PC-3 (cell line): ENCODE data around the gene CHN1. TPM values are rescaled to one million over a fixed set of nuclear protein-coding genes. Genes with fewer than 3 reads are reported as not detected.

Experiments
- ATAC-seq: fragments of 200-7000 bp; cut with Tn5 transposase; 2 replicates; pipeline ENCODE4 v1.9.1; 2020; ENCODE audit warnings: mild to moderate bottlenecking, moderate library complexity
- BruUV-seq: library from RNA; stranded (reverse); fragments of 400-500 nt; replicated peaks from 2 replicates; lab custom pipeline; 2021; lab: Mats Ljungman, UMichigan
- CTCF ChIA-PET: fragments of 300-600 bp; sonication (Branson Sonifier 250); formaldehyde crosslinking; loops from one replicate; lab custom pipeline; 2022; ENCODE audit warnings: antibody characterized with exemption; lab: Charles Lee
- POLR2A ChIA-PET: fragments of 300-600 bp; sonication (Branson Sonifier 250); formaldehyde crosslinking; loops from one replicate; lab custom pipeline; 2022; ENCODE audit warnings: antibody characterized with exemption; ENCODE audit not compliant: unreplicated experiment; lab: Charles Lee
- DNase-seq: peaks from one replicate; pipeline ENCODE4 v3.0.0-alpha.2; 2015
- H2AFZ ChIP-seq: fragments of 300-600 bp; sonication (generic); 2 replicates; pipeline ENCODE4 v1.6.0; 2016; ENCODE audit warnings: antibody characterized with exemption, low read length
- H3F3A ChIP-seq: fragments of 300-600 bp; sonication (generic); one replicate; pipeline ENCODE4 v1.6.0; 2017; ENCODE audit warnings: antibody characterized with exemption, low read length, control low read depth, mild to moderate bottlenecking; ENCODE audit not compliant: unreplicated experiment
- H3K27ac ChIP-seq: fragments of 300-600 bp; sonication (generic); 2 replicates; pipeline ENCODE4 v1.5.1; 2016; ENCODE audit warnings: mild to moderate bottlenecking, low read length
- H3K27me3 ChIP-seq: fragments of 300-600 bp; sonication (generic); 2 replicates; pipeline ENCODE4 v1.6.1; 2016; ENCODE audit warnings: low read length, mixed read lengths
- H3K36me3 ChIP-seq: fragments of 300-600 bp; sonication (generic); 2 replicates; pipeline ENCODE4 v1.6.1; 2016; ENCODE audit warnings: low read depth, mixed run types, low read length, mixed read lengths
- H3K4me1 ChIP-seq: fragments of 300-600 bp; sonication (generic); 2 replicates; pipeline ENCODE4 v1.5.1; 2016; ENCODE audit warnings: low read length; ENCODE audit not compliant: insufficient read depth
- H3K4me2 ChIP-seq: fragments of 300-600 bp; sonication (generic); 2 replicates; pipeline ENCODE4 v1.6.0; 2016; ENCODE audit warnings: low read length
- H3K4me3 ChIP-seq: fragments of 300-600 bp; sonication (generic); 2 replicates; pipeline ENCODE4 v1.5.1; 2016; ENCODE audit warnings: mild to moderate bottlenecking, low read length, mixed read lengths
- H3K79me2 ChIP-seq: fragments of 300-600 bp; sonication (generic); 2 replicates; pipeline ENCODE4 v1.6.1; 2017; ENCODE audit warnings: low read length, mixed read lengths
- H3K9ac ChIP-seq: fragments of 300-600 bp; sonication (generic); 2 replicates; pipeline ENCODE4 v1.6.0; 2016; ENCODE audit warnings: mild to moderate bottlenecking, low read length
- H3K9me2 ChIP-seq: fragments of 300-600 bp; sonication (generic); replicated peaks from 2 replicates; pipeline ENCODE4 v1.6.1; 2016; ENCODE audit warnings: mixed run types, low read length, mixed read lengths
- H3K9me3 ChIP-seq: fragments of 300-600 bp; sonication (generic); 2 replicates; pipeline ENCODE4 v1.6.1; 2016; ENCODE audit warnings: low read length, mixed read lengths
- H4K20me1 ChIP-seq: fragments of 300-600 bp; sonication (generic); 2 replicates; pipeline ENCODE4 v1.6.1; 2016; ENCODE audit warnings: low read length, mixed read lengths
- CTCF ChIP-seq: fragments of 300-600 bp; sonication (generic); conservative IDR thresholded peaks from 2 replicates; pipeline ENCODE4 v1.5.1; 2017; ENCODE audit warnings: antibody characterized with exemption, low read depth, mild to moderate bottlenecking, low read length
- EZH2 ChIP-seq: fragments of 300-600 bp; sonication (generic); IDR thresholded peaks from one replicate; pipeline ENCODE4 v1.6.1; 2017; ENCODE audit warnings: antibody characterized with exemption, mild to moderate bottlenecking, low read length; ENCODE audit not compliant: unreplicated experiment
- EZH2phosphoT487 ChIP-seq: fragments of 300-600 bp; sonication (generic); IDR thresholded peaks from 2 replicates; pipeline ENCODE4 v1.6.1; 2018; ENCODE audit warnings: mild to moderate bottlenecking, antibody characterized with exemption, low read length, borderline replicate concordance
- intact Hi-C: fragments of 100-400 bp; cut with micrococcal nuclease; formaldehyde crosslinking; loops from 2 replicates; pipeline ENCODE4 v1.9.0; 2023
- total RNA-seq: library from RNA; depleted of rRNA; stranded (reverse); fragments of >200 nt; gene quantifications from 2 replicates; pipeline ENCODE4 v1.2.3, GENCODE V29; 2014

The CHN1 gene
- total RNA-seq, 1 experiment from 2014 or later: 7.8 TPM

DNA sequence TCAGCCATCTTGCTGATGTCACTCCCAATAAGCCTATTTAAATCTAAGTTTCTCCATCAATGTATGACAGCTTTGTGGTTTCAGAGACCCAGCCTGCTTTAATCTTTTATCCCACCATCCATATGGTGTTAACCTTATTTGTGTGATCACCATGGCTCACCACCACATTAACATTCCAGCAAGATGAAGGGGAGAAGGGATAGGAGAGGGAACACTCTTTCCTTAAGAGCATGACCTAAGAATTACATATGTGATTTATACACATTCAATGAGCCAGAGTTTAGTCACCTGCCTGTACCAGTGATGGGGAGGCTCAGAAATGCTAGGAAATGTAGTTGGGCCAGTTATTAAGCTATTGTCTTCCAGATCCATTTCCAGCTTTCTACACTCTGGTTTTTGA is 44.5 kb upstream of the CHN1 start:
- Histone ChIP-seq H3K4me3 (no peak overlapping the region), H3K79me2 (no peaks in the 10 kb centered on the region), H3K9ac (no peak overlapping the region), H3F3A (no peaks in the 10 kb centered on the region), H3K27ac (no peak overlapping the region), H3K36me3 (no peaks in the 10 kb centered on the region), H2AFZ (no peak overlapping the region), H3K27me3 (no peaks in the 10 kb centered on the region), H3K4me1 (no peaks in the 10 kb centered on the region), H3K9me3 (no peaks in the 10 kb centered on the region), H3K4me2 (no peak overlapping the region), H4K20me1 (no peaks in the 10 kb centered on the region), H3K9me2 (no peaks in the 10 kb centered on the region)
- ChIA-PET POLR2A (no interaction called here), CTCF (no interaction called here)
- intact Hi-C loops: no loop called here
- BruUV-seq: no TSS peak
- peak; percentile 19 for DNase-seq
- TF ChIP-seq EZH2phosphoT487: no peak
- TF ChIP-seq EZH2: no peak
- no peak for TF ChIP-seq CTCF
- no peak for ATAC-seq

DNA sequence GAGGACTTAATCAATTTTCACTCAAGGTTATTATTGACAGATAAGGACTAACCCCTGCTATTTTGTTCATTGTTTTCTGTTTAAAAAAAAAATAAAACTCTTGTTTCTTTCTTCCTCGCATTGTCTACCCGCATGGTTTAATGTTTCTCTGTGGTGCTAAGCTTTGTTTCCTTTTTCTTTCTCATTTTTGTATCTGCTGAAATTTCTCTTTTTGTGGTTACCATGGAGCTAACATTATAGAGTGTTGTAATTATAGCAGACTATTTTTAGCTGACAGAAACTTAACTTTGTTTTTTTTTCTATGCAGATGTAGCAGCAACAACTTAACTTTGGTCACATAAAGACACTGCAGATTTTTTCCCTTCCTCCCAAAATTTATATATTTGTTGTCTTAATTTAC is 43.1 kb upstream of the CHN1 start:
- Histone ChIP-seq H2AFZ (no peak overlapping the region), H3K4me2 (no peak overlapping the region), H3K27ac (no peak overlapping the region), H3K9me3 (no peaks in the 10 kb centered on the region), H3F3A (no peaks in the 10 kb centered on the region), H4K20me1 (no peaks in the 10 kb centered on the region), H3K9ac (no peak overlapping the region), H3K27me3 (no peaks in the 10 kb centered on the region), H3K79me2 (no peaks in the 10 kb centered on the region), H3K4me1 (no peaks in the 10 kb centered on the region), H3K36me3 (no peaks in the 10 kb centered on the region), H3K4me3 (no peak overlapping the region), H3K9me2 (no peaks in the 10 kb centered on the region)
- BruUV-seq: no TSS peak
- CTCF ChIA-PET: no interaction called here
- ATAC-seq (no peak), DNase-seq (no peak)
- intact Hi-C loops: no loop called here
- no peak for TF ChIP-seq CTCF
- no peak for TF ChIP-seq EZH2phosphoT487
- no peak for TF ChIP-seq EZH2
- POLR2A ChIA-PET: no interaction called here

DNA sequence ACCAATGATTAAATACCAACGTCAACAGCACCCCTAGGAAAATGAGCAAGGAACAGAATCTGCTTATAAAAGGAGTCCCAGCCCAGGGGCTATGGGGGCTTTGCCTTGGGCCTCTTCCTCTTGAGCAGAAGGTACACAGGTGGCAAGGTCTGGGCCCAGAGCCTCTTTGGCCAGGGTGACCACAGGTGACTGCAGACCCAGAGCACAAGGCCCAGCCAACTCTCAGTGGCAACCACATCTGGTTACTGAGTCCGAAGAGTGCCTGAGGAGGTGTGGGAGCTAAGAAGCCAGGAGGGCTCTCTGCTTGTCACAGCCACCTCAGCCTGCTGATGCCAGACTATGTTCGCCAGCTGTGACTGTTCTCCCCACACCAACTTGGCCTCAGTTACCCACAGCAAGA is 34.3 kb upstream of the CHN1 start:
- H2AFZ ChIP-seq: no peak overlapping the region
- no peaks in the 10 kb centered on the region for H3K4me1 ChIP-seq
- no peaks in the 10 kb centered on the region for H3K9me3 ChIP-seq
- H3K9me2 ChIP-seq: no peaks in the 10 kb centered on the region
- H4K20me1 ChIP-seq: no peaks in the 10 kb centered on the region
- H3F3A ChIP-seq: no peaks in the 10 kb centered on the region
- H3K79me2 ChIP-seq: no peaks in the 10 kb centered on the region
- H3K4me2 ChIP-seq: no peak overlapping the region
- ChIA-PET POLR2A (no interaction called here), CTCF (no interaction called here)
- no peaks in the 10 kb centered on the region for H3K36me3 ChIP-seq
- H3K4me3 ChIP-seq: no peak overlapping the region
- no peaks in the 10 kb centered on the region for H3K27me3 ChIP-seq
- TF ChIP-seq EZH2phosphoT487: no peak
- no peak for TF ChIP-seq CTCF
- TF ChIP-seq EZH2: no peak
- H3K9ac ChIP-seq: no peak overlapping the region
- DNase-seq: no peak
- ATAC-seq: no peak
- no peak overlapping the region for H3K27ac ChIP-seq
- intact Hi-C loops: loop anchor here (10.0 kb wide), 1 partner anchor 1055 kb away; the partner anchor contains the start of genes HOXD12 and HOXD13
- no TSS peak for BruUV-seq
